ENCODE data around the gene HAS3.
"Not testable (repeated sequence)": the region's sequence is repeated elsewhere in the genome, so short reads cannot be mapped to it uniquely, and the experiment has no call there.

HAS3 gene

DNA sequence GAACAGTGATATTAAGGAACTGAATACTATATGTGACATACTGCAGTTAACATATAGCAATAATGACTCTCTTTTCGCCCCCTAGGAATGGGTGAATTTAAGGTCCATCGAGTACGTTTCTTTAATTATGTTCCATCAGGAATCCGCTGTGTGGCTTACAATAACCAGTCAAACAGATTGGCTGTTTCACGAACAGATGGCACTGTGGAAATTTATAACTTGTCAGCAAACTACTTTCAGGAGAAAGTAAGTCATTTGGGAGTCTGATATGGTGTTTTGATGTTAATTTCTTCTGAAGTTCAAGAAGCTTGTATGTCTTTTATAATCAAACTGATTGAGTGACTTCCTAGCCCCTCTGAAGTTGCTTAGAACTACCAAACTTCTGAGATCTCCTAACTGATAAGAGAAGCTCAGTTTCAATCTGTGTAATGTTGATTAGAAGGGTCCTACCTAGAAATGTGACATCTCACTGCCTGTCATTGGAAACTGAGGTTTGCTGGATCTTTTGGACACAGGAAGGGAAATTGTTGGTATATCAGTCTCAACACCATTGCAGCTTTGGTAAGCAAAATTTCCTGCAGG lies 28.0 kb downstream of the HAS3 start:
- TF ChIP-seq, protein P1, sequence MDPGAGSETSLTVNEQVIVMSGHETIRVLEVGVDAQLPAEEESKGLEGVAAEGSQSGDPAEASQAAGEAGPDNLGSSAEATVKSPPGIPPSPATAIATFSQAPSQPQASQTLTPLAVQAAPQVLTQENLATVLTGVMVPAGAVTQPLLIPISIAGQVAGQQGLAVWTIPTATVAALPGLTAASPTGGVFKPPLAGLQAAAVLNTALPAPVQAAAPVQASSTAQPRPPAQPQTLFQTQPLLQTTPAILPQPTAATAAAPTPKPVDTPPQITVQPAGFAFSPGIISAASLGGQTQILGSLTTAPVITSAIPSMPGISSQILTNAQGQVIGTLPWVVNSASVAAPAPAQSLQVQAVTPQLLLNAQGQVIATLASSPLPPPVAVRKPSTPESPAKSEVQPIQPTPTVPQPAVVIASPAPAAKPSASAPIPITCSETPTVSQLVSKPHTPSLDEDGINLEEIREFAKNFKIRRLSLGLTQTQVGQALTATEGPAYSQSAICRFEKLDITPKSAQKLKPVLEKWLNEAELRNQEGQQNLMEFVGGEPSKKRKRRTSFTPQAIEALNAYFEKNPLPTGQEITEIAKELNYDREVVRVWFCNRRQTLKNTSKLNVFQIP (CRISPR knock-in tag; IDR thresholded peaks at IDR 0.05; ENCODE audit: borderline replicate concordance, low read depth) = no peak
- TF ChIP-seq, protein P2, sequence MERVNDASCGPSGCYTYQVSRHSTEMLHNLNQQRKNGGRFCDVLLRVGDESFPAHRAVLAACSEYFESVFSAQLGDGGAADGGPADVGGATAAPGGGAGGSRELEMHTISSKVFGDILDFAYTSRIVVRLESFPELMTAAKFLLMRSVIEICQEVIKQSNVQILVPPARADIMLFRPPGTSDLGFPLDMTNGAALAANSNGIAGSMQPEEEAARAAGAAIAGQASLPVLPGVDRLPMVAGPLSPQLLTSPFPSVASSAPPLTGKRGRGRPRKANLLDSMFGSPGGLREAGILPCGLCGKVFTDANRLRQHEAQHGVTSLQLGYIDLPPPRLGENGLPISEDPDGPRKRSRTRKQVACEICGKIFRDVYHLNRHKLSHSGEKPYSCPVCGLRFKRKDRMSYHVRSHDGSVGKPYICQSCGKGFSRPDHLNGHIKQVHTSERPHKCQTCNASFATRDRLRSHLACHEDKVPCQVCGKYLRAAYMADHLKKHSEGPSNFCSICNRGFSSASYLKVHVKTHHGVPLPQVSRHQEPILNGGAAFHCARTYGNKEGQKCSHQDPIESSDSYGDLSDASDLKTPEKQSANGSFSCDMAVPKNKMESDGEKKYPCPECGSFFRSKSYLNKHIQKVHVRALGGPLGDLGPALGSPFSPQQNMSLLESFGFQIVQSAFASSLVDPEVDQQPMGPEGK (CRISPR knock-in tag; IDR thresholded peaks at IDR 0.05; ENCODE audit: borderline replicate concordance) = no peak
- no peak for TF ChIP-seq ZNF8 (CRISPR knock-in tag; IDR thresholded peaks at IDR 0.05)
- no peak for TF ChIP-seq TCF4 (CRISPR knock-in tag; IDR thresholded peaks at IDR 0.05; ENCODE audit: borderline replicate concordance)
- no peak for TF ChIP-seq BACH2 (CRISPR knock-in tag; IDR thresholded peaks at IDR 0.05; ENCODE audit: borderline replicate concordance)
- no peak for TF ChIP-seq ZNF565 (CRISPR knock-in tag; conservative IDR thresholded peaks at IDR 0.05; ENCODE audit: low read depth)
- TF ChIP-seq PPARA (CRISPR knock-in tag; IDR thresholded peaks at IDR 0.05; ENCODE audit: borderline replicate concordance) = no peak
- TF ChIP-seq SNAI2 (CRISPR knock-in tag; IDR thresholded peaks at IDR 0.05) = no peak
- TF ChIP-seq, protein P3, sequence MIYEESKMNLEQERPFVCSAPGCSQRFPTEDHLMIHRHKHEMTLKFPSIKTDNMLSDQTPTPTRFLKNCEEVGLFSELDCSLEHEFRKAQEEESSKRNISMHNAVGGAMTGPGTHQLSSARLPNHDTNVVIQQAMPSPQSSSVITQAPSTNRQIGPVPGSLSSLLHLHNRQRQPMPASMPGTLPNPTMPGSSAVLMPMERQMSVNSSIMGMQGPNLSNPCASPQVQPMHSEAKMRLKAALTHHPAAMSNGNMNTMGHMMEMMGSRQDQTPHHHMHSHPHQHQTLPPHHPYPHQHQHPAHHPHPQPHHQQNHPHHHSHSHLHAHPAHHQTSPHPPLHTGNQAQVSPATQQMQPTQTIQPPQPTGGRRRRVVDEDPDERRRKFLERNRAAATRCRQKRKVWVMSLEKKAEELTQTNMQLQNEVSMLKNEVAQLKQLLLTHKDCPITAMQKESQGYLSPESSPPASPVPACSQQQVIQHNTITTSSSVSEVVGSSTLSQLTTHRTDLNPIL (CRISPR knock-in tag; IDR thresholded peaks at IDR 0.05; ENCODE audit: low read depth) = no peak
- TF ChIP-seq RARB (CRISPR knock-in tag; IDR thresholded peaks at IDR 0.05) = no peak
- TF ChIP-seq, protein P4, sequence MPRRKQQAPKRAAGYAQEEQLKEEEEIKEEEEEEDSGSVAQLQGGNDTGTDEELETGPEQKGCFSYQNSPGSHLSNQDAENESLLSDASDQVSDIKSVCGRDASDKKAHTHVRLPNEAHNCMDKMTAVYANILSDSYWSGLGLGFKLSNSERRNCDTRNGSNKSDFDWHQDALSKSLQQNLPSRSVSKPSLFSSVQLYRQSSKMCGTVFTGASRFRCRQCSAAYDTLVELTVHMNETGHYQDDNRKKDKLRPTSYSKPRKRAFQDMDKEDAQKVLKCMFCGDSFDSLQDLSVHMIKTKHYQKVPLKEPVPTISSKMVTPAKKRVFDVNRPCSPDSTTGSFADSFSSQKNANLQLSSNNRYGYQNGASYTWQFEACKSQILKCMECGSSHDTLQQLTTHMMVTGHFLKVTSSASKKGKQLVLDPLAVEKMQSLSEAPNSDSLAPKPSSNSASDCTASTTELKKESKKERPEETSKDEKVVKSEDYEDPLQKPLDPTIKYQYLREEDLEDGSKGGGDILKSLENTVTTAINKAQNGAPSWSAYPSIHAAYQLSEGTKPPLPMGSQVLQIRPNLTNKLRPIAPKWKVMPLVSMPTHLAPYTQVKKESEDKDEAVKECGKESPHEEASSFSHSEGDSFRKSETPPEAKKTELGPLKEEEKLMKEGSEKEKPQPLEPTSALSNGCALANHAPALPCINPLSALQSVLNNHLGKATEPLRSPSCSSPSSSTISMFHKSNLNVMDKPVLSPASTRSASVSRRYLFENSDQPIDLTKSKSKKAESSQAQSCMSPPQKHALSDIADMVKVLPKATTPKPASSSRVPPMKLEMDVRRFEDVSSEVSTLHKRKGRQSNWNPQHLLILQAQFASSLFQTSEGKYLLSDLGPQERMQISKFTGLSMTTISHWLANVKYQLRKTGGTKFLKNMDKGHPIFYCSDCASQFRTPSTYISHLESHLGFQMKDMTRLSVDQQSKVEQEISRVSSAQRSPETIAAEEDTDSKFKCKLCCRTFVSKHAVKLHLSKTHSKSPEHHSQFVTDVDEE (CRISPR knock-in tag; IDR thresholded peaks at IDR 0.05) = no peak
- no peak for TF ChIP-seq ESRRG (CRISPR knock-in tag; IDR thresholded peaks at IDR 0.05)
- no peak for TF ChIP-seq ZC3H10 (CRISPR knock-in tag; IDR thresholded peaks at IDR 0.05)
- TF ChIP-seq, protein P5, sequence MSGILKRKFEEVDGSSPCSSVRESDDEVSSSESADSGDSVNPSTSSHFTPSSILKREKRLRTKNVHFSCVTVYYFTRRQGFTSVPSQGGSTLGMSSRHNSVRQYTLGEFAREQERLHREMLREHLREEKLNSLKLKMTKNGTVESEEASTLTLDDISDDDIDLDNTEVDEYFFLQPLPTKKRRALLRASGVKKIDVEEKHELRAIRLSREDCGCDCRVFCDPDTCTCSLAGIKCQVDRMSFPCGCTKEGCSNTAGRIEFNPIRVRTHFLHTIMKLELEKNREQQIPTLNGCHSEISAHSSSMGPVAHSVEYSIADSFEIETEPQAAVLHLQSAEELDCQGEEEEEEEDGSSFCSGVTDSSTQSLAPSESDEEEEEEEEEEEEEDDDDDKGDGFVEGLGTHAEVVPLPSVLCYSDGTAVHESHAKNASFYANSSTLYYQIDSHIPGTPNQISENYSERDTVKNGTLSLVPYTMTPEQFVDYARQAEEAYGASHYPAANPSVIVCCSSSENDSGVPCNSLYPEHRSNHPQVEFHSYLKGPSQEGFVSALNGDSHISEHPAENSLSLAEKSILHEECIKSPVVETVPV (CRISPR knock-in tag; IDR thresholded peaks at IDR 0.05) = no peak
- no peak for TF ChIP-seq OSR1 (CRISPR knock-in tag; IDR thresholded peaks at IDR 0.05)
- no peak for TF ChIP-seq ZFP3 (CRISPR knock-in tag; IDR thresholded peaks at IDR 0.05)

DNA sequence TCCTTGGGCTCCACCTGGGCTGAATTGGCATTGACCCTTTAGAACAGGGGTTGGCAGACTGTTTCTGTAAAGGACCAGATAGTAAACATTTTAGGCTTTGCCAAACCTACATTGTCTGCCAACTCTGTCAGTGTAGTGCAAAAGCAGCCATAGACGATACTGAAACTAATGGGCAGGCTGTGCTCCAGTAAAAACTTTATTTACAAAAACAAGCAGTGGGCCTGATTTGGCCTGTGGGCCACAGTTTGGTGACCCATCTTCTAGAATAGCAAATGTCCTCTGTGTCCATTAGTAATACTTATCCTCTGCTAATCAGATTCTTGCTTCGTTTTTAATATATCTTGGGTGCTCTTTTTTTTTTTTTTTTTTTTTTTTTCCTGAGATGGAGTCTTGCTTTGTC lies 33.2 kb downstream of the HAS3 start:
- TF ChIP-seq ZFP3 (CRISPR knock-in tag; IDR thresholded peaks at IDR 0.05) = no peak
- TF ChIP-seq, protein P5 (CRISPR knock-in tag; IDR thresholded peaks at IDR 0.05) = no peak
- no peak for TF ChIP-seq GLIS3 (CRISPR knock-in tag; IDR thresholded peaks at IDR 0.05)
- TF ChIP-seq ISL1 (CRISPR knock-in tag; IDR thresholded peaks at IDR 0.05) = no peak
- TF ChIP-seq, protein P2 (CRISPR knock-in tag; IDR thresholded peaks at IDR 0.05; ENCODE audit: borderline replicate concordance) = no peak
- no peak for TF ChIP-seq OSR1 (CRISPR knock-in tag; IDR thresholded peaks at IDR 0.05)
- TF ChIP-seq CSDC2 (CRISPR knock-in tag; IDR thresholded peaks at IDR 0.05) = no peak
- TF ChIP-seq ZNF8 (CRISPR knock-in tag; IDR thresholded peaks at IDR 0.05) = no peak
- TF ChIP-seq TOX (CRISPR knock-in tag; IDR thresholded peaks at IDR 0.05; ENCODE audit: borderline replicate concordance) = no peak
- no peak for TF ChIP-seq SNAI2 (CRISPR knock-in tag; IDR thresholded peaks at IDR 0.05)
- TF ChIP-seq, protein P4 (CRISPR knock-in tag; IDR thresholded peaks at IDR 0.05) = no peak
- no peak for TF ChIP-seq TCF4 (CRISPR knock-in tag; IDR thresholded peaks at IDR 0.05; ENCODE audit: borderline replicate concordance)
- TF ChIP-seq ARNTL (CRISPR knock-in tag; IDR thresholded peaks at IDR 0.05; ENCODE audit: borderline replicate concordance, low read depth) = no peak
- no peak for TF ChIP-seq PPARA (CRISPR knock-in tag; IDR thresholded peaks at IDR 0.05; ENCODE audit: borderline replicate concordance)
- no peak for ATAC-seq

More for the DNA sequence above, 28.0 kb downstream of the HAS3 start:
- ATAC-seq = no peak

DNA sequence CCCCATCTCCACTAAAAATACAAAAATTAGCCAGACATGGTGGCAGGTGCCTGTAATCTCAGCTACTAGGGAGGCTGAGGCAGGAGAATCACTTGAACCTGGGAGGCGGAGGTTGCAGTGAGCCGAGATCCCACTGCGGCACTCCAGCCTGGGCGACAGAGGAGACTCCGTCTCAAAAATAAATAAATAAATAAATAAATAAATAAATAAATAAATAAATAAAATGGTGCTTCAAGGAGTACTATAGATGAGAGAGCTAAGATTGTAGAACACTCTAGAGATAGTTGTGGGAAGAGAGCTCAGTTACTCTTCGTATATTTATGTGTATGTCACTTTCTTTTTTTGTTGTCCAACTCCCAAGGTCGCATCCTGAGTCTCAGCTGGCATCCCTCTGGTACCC lies 34.0 kb downstream of the HAS3 start:
- not testable (repeated sequence) for ATAC-seq
